Stimulated activated CD8-positive, alpha-beta memory T cell treated with anti-CD3 and anti-CD28 coated beads, Interleukin-4, amount 100 ng/mL, for 24 hours (primary cell): ENCODE data around the gene TSPYL2.

Source experiments
- DNase-seq: peaks from one replicate; pipeline ENCODE4 v3.0.0-alpha.2; 2020; ENCODE audit warnings: low read depth

The TSPYL2 gene

DNA sequence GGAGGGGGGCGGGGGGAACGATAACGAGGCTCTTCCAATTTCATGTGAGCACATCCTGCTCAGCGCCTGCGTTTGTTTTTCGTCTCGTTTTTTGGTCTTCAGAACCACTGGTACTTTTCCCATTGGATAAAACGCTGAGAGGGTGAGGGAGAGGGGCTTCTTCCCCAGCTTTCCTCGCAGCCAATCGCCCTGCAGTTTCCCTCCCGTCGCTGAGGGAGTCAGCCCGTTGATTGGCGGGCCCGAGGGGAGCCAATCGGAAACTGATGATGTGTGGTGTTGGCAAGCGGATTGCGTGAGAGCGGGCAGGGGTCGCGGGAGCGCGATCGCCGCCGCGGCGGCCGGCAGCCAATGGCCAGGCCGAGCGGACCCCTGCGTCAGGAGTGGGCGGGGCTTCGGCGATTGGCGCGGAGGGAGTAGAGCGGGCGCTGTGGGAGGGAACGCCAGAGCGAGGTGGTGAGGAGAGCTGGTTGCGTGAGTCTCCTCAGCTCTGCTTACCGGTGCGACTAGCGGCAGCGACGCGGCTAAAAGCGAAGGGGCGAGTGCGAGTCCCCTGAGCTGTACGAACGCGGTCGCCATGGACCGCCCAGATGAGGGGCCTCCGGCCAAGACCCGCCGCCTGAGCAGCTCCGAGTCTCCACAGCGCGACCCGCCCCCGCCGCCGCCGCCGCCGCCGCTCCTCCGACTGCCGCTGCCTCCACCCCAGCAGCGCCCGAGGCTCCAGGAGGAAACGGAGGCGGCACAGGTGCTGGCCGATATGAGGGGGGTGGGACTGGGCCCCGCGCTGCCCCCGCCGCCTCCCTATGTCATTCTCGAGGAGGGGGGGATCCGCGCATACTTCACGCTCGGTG is at the start of gene TSPYL2:
Gene TSPYL2 (plus strand): TSS at position 443 of the 848 bp plus-strand sequence. CDS start 132 bp downstream, at position 575.
- DNase-seq, result peak; percentile 89

DNA sequence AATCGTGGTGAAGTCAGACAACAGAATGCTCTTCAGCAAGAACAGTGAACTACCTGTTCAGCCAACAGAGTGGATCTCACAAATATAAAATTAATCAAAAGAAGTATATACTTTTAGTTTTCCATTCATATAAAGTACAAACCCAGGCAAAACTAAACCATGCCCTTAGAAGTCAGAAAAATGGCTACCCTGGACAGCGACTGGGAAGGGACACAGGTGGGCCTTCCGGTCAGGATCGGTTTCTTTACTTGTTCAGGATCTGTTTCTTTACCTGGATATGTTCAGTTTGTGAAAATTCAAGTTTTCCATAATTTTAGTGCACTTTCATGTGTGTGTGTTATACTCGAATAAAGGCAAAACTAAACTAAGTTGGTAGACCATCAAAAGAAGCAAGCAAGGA is 46.0 kb upstream of the TSPYL2 start:
- DNase-seq, result no peak

DNA sequence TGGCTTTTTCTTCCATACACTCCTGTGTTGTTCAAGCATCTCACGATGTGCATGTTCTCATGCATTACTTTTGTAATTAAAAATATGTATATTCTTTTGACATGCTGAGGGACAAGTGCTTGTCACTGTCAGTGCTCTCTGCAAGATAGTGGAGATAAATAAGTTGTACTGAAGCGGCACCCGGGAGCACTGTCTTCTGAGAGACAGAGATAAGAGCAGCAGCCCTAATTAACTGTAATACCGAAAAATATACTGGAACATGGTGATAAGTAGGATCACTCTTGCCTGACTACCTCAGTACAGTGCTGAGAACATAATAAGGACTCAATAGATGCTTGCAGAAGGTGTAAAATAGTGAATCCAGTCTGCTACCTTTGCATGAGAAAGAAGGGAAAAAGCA is 42.9 kb upstream of the TSPYL2 start:
- DNase-seq, result no peak

DNA sequence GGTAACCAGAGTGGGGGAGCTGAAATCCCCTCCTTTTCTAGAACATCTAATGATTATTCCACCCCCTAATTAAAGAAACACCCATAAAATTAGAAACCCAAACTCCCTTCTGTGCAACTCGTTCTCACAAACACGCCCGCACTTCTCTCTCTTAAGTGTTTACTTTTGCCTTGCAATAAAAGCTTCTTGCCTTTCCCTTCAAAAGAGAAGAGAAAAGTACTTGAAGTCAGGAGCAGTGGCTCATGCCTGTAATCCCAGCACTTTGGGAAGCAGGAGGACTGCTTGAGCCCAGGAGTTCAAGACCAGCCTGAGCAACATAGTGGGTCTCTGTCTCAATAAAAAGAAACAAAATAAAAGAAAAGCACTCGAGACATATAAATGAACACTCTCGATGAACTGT is 37.2 kb upstream of the TSPYL2 start:
- DNase-seq, result no peak

DNA sequence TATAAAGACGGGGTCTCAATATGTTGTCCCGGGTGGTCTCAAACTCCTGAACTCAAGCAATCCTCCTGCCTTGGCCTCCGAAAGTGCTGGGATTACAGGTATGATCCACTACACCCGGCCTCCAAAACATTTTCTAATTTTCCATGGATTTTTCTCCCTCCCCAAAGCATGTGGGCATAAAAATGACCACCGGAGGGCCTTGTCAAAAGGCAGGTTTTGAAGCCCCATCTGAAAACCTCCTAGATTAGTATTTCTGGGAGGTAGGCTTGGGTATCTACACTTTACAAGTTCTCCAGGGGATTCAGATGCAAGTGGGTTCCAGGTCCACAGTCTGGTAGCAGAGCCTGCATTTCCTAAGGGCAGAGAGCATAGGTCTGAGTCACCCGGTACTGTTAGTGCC is 34.9 kb upstream of the TSPYL2 start:
- no peak for DNase-seq

DNA sequence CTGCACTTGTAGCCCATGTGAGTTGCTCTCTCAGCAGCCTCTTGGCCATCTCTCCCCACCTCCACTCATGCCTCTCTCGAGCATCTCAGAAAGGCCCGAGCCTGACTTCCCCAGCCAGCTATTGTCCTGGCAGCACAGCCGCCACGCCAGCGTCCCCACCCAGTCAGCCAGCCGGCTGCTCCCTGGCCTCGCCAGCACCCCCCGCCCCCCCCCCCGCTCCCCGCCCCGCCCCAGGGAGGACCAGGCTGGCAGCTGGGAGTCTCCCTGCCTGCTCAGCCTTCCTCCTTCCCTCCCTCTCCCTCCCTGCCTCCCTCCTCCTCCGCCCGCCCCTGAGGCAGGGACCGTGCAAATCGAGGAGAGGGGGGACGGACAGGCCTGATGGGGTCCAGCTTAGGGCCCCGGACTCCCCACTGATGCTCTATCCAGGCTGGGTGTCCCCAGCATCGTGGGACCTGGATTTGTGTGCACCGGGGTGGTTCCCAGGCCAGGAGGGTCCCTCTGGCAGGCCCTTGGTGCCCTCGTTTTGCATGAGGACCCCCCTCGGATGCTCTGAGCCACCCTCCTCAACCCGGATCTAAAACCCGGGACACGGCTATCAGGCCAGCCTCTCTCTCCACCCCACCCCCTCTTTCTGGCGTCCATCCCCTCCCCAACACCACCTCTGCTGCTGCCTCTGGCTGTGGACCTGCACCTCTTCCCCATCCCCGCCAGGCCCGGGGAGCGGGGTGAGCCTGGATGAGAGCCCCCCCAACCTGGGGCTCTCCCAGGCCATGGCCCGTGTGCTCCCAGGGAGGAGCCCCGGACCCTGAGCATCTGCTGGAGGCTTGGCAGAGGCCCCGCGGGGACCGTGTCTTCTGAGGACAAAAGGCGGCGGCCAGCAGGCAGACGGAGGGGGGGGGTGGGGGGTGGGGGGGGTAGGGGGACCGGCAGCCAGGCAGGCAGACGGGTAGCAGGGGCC is 33.7 kb upstream of the TSPYL2 start, which contains the start of gene GPR173:
Gene GPR173 (plus strand): TSS at position 621 of the 958 bp plus-strand sequence. CDS start 27,833 bp downstream, outside the sequence.
- no peak for DNase-seq

DNA sequence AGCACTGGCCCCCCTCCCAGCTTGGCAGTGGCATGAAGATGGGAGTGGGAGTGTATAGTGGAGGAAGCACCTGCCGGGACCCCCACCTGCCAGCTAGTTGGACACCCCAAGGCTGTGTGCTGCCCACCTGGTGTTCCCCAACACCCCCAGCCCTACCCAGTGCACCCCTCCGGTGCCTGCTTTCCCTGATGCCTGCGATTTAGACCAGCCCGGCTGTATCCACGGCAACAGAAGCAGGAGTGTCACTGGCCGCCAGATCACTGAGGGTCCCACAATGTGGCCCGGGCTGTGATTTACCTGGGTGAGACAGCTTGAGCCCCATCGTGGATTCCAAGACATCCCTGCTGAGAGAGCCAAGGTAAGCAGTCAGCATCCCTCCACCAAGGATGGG is 33.0 kb upstream of the TSPYL2 start:
- DNase-seq, result no peak

DNA sequence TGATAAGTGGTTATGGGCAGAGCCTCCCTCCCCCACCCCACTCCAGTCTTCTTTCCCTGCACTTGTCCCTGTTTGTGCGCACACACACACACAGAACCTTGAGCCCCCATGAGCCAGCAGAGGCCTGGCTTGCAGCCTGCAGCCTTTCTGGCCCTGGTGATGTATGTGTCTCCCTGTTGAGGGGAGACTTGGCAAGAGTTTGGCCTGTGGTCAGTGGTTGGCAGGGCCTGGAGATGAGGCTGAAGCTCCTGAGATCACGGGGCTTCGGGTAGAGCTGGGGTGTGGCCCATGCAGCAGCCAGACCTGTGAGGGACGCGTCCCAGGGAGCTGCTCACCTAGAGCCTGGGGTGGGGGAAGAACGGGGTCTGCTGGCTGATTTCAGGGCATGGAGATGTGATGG is 31.3 kb upstream of the TSPYL2 start:
- DNase-seq, result no peak

DNA sequence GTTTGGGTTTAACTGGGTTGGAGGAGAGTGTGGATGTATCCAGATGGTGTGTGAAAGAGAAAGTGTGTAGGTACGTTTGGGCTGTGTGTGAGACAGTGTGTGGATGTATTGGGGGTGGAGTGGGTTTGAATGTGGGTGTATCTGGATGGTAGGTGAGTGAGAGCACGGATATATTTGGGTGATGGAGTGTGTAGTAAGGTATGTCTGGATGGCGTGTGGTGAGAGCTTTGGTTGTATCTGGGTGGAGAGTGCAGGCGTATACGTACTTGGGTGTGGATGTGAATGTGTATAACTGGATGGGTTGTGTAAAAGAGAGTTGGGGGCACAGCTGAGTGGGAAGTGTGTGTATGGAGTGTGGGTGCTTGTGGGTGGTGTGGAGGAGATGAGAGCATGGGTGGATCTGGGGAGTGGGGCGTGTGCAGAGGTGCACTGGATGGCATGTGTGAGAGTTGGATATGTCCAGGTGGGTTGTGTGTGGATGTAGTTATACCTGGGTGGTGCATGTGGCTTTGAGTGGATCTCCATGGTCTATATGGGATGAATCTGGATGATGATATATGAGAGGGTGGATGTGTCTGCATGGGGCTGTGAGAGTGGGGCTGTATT is 26.8 kb upstream of the TSPYL2 start:
- no peak for DNase-seq

DNA sequence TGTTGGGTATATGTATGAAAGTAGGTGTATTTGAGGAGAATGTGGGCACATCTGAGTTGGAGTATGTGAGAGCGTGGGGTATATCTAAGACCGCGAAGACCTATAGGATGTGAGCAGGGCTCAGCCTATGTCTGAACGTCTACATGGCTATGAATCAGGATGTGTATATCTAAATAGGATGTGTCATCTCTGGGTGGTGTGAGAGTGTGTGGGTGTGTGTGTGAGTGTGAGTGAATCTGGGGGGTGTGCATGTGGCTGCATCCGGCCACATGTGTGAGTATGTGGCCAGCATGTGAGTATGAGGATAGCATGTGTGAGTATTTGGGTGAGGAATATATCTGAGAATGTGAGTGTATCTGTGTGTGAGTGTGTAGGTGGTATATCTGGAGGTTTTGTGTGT is 25.9 kb upstream of the TSPYL2 start:
- DNase-seq, result no peak

DNA sequence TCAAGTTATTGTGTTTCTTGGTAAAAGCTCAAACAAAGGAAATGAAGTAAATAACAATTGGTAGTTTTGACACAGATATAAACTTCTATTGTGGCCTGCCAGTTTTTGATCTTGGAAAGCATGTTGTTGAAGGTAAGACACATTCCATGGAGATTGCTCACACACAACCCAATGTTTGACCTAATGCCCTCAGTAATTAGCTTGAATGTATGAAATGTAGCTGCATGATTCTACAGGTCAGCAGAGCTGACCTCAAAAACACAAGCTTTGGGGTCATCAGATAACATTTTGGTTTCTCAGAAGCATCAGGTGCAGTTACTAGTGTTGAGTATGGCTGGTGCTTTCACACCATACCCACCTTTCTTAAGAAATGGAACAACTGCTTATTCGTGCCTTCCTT is 17.1 kb upstream of the TSPYL2 start:
- no peak for DNase-seq

DNA sequence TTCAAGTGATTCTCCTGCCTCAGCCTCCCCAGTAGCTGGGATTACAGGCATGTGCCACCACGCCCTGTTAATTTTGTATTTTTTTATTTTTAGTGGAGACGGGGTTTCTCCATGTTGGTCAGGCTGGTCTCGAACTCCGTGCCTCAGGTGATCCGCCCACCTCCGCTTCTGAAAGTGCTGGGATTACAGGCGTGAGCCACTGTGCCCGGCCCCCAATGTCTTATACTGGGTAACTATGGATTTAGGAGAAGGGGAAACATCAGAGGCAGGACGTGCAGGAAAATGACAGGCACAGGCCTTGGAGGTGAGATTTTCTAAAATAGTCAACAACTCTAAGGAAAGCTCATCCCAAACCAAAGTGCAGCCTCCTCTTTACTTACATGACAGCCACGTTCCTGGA is 11.1 kb upstream of the TSPYL2 start:
- DNase-seq, result no peak

DNA sequence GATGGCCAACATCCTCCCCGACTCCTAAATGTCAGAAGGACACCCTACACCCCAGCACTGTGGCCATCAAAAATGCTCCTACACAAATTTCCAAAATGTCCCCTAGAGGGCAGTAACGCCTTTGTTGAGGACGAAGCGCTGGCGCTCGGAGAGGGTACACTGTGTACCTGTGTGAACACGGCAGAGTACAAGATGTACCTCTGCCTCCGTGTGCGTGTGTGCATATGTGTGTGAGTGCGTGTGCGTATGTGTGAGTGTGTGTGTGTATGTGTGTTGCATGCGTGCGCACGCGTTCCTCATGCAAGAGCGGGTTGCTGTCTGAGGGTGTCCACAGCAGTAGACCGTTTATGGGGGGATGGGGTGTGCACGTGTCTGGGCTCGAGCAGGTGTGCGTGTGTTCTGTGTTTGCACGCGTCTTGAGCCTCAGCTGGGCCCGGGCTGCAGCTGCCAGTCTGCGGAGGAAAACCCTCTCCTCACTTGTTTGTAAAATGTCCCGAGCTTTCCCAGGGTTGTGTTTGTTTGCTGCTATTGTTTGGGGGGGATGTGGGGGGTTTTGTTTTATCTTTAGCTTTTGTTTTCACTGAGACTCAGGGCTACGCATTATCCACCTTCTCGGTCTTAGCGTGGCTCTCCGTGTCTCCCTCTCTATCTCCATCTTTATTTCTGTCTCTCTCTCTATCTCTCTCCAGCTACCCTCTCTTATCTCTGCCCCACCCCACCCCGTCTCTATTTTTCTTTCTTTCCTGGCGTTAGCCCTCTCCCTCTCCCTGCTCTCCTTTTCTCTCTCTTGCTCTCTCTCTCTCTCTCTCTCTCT is 10.4 kb upstream of the TSPYL2 start:
- peak; percentile 27 for DNase-seq

DNA sequence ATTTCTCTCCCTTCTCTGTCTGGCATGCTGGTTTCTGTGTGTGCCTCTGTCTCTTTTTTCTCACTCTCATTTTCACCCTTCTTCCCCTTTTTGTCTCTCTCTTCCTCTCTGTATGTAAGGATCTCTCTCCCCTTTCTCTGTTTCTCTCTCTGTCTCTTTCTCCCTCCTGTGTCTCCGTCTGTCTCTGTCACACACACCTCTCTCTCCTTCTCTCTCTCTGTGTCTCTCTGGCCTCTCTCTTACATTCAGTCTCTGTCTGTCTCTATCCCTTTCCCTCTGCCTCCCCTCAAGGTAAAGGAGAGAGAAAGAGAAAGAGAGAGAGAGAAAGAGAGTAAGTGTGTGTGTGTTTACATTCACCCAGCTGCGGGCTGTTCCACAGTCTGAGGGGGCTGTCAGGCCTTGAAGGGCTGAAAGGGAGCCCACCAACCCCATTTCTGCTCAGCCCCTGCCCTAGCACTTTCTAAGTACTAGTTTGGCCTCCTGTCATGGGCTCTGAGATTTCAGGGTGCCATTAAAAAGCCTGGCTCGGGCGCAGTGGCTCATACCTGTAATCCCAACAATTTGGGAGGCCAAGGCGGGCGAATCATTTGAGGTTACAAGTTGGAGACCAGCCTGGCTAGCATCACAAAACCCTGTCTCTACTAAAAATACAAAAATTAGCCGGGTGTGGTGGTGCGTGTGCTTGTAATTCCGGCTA is 9.6 kb upstream of the TSPYL2 start:
- no peak for DNase-seq

DNA sequence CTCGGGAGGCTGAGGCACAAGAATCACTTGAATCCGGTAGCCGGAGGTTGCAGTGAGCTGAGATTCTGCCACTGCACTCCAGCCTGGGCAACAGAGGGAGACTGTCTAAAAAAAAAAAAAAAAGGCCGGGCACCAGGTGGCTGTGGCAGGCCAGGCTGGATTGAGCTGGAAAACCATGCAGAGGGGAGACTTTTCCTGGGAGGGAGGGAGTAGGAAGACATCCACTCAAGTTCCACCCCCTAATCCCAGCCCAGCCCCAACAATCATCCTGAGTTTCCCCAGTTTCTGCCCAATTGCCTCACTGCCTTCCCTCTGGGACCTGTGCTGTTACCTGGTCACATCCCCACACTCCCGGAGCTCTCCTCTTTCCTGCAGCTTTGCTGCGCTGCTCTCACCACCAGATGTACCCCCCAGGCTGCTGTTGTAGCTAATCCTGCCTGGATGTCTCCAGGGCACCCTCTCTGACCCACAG is 9.0 kb upstream of the TSPYL2 start:
- DNase-seq, result no peak

DNA sequence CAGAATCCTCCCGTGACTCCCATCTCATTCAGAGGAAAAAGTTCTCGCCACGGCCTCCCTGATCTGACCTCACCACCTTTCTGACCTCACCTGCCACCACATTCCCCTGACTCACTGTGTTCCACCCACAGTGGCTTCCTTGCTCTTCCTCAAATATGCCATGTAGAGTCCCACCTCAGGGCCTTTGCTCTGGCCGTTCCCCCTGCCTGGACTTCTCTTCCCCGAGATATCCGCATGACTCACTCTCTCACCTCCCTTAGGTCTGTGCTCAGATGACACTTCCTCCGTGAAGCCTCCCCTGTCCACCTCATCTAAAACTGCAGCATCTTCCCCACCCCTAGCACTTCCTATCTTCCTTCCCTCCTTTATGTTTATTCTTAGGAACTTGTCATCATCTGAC is 7.2 kb upstream of the TSPYL2 start:
- DNase-seq, result no peak

DNA sequence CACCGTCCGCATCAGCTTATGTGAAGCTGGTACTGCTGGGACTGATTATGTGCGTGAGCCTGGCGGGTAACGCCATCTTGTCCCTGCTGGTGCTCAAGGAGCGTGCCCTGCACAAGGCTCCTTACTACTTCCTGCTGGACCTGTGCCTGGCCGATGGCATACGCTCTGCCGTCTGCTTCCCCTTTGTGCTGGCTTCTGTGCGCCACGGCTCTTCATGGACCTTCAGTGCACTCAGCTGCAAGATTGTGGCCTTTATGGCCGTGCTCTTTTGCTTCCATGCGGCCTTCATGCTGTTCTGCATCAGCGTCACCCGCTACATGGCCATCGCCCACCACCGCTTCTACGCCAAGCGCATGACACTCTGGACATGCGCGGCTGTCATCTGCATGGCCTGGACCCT is 5.5 kb upstream of the TSPYL2 start:
- no peak for DNase-seq

DNA sequence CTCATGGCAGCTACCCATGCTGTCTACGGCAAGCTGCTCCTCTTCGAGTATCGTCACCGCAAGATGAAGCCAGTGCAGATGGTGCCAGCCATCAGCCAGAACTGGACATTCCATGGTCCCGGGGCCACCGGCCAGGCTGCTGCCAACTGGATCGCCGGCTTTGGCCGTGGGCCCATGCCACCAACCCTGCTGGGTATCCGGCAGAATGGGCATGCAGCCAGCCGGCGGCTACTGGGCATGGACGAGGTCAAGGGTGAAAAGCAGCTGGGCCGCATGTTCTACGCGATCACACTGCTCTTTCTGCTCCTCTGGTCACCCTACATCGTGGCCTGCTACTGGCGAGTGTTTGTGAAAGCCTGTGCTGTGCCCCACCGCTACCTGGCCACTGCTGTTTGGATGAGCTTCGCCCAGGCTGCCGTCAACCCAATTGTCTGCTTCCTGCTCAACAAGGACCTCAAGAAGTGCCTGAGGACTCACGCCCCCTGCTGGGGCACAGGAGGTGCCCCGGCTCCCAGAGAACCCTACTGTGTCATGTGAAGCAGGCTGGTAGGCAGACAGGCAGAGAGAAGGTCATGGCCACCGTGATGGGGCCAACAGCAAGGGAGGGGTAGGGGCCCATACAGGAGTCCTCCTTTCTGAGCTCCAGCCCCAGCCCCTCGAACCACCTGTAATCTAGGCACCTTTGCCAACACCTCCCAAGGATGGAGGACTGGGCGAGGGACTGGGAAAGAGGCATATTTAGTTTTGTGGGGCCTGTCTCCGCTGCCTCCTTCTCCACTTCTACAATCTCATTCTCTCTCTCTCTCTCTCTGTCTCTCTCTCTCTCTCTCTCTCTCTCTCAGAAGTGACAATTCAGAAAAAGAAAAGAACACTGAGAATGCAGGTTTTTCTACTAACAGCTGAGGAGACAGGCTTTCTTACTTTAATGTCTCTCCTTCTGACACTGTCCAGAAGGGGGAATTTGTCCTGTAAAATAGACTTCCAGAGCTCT is 4.7 kb upstream of the TSPYL2 start:
- DNase-seq, result no peak

DNA sequence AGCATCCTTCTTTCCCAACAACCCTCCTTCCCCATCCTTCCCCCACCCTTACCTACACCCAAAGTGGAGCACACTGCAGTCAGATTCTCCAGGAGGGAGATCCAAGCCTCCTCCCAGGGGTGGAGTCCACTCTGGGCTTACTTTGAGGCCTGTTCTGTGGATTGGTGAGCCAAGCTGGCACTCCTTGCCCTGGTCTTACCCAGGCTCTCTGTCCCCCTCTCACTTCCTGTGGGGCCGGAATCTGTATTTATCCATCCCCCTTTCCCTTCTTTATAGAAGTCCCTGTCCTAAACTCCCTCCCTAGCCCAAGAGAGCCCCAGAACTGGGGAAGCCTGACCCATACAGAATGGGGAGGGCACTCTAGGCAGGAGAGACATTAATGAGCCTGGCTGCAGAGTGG is 3.2 kb upstream of the TSPYL2 start:
- no peak for DNase-seq
